PC-9 (cell line): ENCODE data around the gene EDN1.

Experiments
- CTCF ChIP-seq: fragments of 200-600 bp; sonication (generic); conservative IDR thresholded peaks from 2 replicates; pipeline ENCODE4 v1.6.1; 2017; ENCODE audit warnings: mixed run types, antibody characterized with exemption, mild to moderate bottlenecking, moderate library complexity
- EZH2 ChIP-seq: fragments of 200-600 bp; sonication (generic); IDR thresholded peaks from 2 replicates; pipeline ENCODE4 v1.8.0; 2017; ENCODE audit warnings: antibody characterized with exemption, low read depth

DNA sequence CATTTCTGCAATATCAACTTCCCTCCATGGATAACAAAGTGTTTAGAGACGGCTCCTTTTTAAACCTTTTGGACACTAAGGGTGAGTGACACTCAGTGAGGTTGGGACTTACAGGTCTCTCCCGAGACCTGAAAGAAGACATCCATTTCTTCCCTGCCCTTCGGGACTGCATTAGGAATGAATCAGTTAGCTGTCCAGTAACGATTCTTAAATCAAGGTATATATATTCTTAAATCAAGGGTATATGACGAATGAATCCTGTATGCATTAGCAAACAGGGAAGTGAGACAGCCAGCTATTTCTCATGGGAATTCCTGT, 52.9 kb downstream of the EDN1 start:
- TF ChIP-seq CTCF (no peak), EZH2 (no peak)
